ENCODE measurements around the gene ZBED3.

GRCh38 chr5:77095189-77095588, 8.1 kb upstream of the ZBED3 start:
- TF ChIP-seq CTCF (conservative IDR thresholded peaks at IDR 0.05; ENCODE audit: low read length): no peak
- TF ChIP-seq EZH2phosphoT487 (IDR thresholded peaks at IDR 0.05; ENCODE audit: borderline replicate concordance, low read depth, low read length): no peak
